Occipital lobe (tissue), 2 donors: ENCODE results near the gene NCOA3. TPM values are rescaled to one million over a fixed set of nuclear protein-coding genes. Genes with fewer than 3 reads are reported as not detected.
A peak's percentile ranks its signal among the peaks of the same experiment; 100 is the strongest.

Experiments
- DNase-seq: peaks from one replicate; lab custom pipeline; 2025; lab: John Stamatoyannopoulos, UW
- total RNA-seq: library from RNA; depleted of rRNA; stranded (reverse); fragments of >200 nt; gene quantifications from one replicate; pipeline ENCODE4 v1.2.3, GENCODE V29; 2014

Gene NCOA3
- total RNA-seq, 1 donor from 2014 or later = 53.2 TPM

DNA sequence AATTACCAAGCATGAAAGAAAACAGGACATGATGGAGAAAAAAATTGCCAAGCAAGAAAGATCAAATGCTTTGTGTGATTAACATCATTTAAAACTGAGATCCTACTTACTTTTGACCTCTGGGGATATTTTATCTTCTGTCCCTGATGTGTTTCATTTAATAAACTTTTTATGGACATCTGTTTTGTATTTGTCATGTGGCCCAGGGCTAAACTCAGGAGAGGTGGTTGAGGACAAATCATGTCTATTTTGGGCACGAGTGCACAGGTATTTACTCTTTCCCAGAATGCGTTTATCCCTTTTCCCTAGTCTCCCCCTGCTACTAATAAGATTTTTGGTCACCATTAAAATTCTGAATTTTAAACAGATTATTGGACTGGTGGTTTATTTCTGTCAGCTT, 128.2 kb downstream of the NCOA3 start:
- DNase-seq = no peak

DNA sequence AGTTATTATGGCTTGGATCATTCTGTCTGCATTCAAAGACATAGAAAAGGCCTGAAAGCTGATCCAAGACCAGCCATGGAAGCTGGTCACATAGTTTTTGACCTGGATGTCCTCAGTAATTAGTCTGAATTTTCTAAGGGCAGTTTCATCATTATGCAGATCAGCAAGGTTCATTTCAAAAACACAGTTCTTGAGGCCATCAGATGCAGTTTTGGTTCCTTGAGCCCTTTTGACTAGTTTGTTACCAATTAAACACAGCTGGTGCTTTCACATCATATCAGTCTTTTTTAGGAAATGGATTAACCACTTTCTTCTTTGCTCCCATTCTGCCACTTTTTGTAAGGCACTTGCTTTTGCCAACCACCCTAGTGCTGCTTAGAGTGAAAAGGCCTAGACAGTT, 129.4 kb downstream of the NCOA3 start:
- no peak for DNase-seq

DNA sequence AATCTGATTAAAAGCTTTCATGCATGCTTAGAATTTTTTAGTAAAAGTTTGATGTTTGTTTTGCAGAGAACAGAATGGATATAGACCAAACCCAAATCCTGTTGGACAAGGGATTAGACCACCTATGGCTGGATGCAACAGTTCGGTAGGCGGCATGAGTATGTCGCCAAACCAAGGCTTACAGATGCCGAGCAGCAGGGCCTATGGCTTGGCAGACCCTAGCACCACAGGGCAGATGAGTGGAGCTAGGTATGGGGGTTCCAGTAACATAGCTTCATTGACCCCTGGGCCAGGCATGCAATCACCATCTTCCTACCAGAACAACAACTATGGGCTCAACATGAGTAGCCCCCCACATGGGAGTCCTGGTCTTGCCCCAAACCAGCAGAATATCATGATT, 133.6 kb downstream of the NCOA3 start:
- DNase-seq = no peak

DNA sequence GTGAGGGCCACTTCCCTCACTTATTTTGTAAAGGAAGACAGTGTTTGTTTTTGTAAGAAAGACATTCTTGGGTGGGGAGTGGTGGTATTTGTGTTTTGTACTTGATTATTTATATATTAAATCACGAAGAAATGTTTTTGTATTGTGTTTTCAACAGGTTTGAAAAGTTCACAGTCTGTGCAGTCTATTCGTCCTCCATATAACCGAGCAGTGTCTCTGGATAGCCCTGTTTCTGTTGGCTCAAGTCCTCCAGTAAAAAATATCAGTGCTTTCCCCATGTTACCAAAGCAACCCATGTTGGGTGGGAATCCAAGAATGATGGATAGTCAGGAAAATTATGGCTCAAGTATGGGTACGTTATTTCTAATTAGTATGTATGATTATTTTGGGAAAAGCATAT, 137.2 kb downstream of the NCOA3 start:
- no peak for DNase-seq

DNA sequence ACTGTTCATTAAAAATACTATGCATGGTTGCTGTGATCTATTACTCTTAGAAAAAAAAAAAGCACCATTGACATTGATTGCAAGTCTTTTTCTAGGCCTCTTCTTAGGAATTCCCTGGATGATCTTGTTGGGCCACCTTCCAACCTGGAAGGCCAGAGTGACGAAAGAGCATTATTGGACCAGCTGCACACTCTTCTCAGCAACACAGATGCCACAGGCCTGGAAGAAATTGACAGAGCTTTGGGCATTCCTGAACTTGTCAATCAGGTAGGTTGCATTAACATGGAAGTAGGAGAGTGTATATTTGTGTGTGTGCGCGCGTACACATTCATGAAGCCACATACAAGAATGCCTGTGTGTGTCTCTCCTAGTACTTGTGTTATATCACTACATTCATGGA, 140.4 kb downstream of the NCOA3 start:
- no peak for DNase-seq

DNA sequence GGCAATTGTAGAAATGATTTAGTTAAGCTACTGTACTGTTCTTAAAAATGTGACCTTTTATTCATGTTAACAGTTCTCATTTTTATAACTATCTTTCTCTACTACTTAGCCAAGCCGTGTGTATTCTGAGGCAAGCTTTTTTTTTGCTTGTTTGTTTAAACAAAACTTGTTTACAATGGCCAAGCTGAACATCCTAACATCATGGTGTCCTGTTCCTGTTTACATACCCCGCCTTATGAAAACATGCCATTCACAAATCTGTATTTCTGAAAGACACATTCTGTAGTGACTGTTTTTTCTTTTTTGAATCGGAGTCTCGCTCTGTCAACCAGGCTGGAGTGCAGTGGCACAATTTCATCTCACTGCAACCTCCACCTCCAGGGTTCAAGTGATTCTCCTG, 140.9 kb downstream of the NCOA3 start:
- DNase-seq = no peak

DNA sequence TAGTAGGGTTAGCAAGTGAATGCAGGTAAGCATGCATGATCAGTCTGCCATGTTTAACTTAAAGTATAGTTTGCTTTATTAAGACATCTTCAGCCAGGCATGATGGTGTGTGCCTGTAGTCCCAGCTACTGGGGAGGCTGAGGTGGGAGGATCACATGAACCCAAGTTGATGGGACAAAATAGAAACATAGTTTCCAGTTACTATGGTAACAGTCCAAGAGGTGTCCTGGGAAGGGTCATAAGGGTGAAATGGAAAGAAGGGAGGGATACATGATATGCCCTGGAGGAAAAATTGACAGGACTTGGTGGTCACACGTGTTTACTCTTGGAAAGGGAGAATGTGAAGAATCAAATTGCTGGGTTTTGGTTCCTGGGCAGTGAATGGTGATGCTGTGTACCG, 143.9 kb downstream of the NCOA3 start:
- no peak for DNase-seq

DNA sequence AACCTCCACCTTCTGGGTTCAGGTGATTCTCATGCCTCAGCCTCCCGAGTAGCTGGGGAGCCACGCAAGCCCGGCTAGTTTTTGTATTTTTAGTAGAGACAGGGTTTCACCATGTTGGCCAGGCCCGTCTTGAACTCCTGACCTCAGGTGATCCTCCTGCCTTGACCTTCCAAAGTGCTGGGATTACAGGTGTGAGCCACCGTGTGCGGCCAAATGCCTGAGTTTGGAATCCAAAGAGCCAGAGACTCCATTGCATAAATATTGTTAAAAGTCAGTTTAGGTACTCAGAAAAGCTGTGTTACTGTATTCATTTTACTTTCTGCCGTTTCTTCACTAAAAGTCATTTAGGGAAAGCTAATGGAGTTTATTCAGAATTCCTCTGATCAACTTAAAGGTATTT, 146.3 kb downstream of the NCOA3 start:
- DNase-seq = no peak

DNA sequence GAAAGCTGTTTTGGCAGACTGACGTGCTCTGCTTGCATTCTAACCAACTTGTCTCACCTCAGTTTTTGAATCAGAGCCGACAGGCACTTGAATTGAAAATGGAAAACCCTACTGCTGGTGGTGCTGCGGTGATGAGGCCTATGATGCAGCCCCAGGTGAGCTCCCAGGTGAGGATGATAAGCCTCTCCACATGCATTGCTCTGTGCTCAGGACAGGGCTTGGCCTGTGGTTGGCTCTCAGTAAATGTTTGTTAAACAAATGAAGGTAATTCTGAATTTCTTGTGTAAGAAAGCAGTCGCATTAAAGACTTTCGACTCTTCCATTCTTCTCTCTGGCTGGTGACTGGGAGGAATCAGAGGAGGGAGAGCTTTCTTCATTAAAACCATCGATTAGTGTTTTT, 147.3 kb downstream of the NCOA3 start:
- no peak for DNase-seq

DNA sequence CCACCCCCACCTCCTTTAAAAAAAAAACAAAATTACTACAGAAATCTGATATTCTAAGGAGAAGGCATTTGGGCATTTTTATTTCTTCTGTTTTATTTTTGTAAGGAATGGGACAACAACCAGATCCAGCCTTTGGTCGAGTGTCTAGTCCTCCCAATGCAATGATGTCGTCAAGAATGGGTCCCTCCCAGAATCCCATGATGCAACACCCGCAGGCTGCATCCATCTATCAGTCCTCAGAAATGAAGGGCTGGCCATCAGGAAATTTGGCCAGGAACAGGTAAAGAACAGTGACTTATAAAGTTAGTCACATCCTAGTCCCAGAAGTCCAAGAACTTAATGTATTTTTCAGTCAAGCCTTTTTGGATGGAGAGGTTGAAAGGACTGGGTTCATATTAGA, 150.6 kb downstream of the NCOA3 start:
- DNase-seq = no peak

DNA sequence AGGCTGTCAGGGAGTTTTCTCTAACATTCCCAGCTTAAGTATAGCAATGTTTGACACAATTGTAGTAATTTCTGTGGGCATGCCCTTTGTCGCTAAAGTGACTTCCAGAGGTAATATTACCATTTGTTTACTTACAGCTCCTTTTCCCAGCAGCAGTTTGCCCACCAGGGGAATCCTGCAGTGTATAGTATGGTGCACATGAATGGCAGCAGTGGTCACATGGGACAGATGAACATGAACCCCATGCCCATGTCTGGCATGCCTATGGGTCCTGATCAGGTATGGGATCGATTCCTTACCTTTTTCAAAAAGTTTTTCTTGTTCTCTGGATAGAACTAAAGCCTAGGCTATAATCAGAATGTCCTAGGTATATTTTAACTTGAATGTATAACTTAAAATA, 151.1 kb downstream of the NCOA3 start:
- DNase-seq = no peak

DNA sequence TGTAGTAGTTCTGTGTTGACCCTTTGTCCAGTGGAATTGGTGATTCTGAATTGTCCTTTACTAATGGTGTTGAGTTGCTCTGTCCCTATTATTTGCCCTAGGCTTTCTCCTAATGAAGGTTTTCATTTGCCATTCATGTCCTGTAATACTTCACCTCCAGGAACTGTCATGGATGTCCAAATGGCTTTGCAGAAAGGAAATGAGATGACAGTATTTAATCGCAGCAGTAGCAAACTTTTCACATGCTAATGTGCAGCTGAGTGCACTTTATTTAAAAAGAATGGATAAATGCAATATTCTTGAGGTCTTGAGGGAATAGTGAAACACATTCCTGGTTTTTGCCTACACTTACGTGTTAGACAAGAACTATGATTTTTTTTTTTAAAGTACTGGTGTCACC, 152.2 kb downstream of the NCOA3 start:
- no peak for DNase-seq

DNA sequence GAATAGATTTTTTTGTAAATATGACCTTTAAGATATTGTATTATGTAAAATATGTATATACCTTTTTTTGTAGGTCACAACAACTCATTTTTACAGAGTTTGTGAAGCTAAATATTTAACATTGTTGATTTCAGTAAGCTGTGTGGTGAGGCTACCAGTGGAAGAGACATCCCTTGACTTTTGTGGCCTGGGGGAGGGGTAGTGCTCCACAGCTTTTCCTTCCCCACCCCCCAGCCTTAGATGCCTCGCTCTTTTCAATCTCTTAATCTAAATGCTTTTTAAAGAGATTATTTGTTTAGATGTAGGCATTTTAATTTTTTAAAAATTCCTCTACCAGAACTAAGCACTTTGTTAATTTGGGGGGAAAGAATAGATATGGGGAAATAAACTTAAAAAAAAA, 152.7 kb downstream of the NCOA3 start:
- DNase-seq = no peak

DNA sequence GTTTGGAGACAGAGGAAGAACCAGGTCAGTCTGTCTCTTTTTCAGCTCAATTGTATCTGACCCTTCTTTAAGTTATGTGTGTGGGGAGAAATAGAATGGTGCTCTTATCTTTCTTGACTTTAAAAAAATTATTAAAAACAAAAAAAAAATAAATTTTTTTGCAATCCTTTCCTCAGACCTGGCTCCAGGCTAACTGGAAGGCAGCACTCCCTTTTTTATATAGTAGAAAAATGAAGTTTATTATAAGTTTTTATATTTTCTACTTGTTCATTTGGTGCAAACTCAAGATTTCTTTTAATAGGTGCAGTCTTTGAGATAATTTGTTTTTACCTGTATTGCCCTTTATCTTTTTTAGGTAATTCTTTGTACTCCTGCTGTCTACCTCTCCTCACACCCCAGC, 153.9 kb downstream of the NCOA3 start:
- DNase-seq = no peak

DNA sequence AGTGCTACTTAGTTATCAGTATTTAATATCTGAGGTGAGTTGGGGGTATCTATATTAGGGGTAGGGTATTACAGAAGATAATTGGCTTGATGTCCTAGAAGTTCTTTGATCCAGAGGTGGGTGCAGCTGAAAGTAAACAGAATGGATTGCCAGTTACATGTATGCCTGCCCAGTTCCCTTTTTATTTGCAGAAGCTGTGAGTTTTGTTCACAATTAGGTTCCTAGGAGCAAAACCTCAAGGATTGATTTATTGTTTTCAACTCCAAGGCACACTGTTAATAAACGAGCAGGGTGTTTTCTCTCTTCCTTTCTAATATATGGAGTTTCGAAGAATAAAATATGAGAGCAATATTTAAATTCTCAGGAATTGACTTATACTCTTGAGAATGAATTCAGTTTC, 154.6 kb downstream of the NCOA3 start:
- DNase-seq = no peak

DNA sequence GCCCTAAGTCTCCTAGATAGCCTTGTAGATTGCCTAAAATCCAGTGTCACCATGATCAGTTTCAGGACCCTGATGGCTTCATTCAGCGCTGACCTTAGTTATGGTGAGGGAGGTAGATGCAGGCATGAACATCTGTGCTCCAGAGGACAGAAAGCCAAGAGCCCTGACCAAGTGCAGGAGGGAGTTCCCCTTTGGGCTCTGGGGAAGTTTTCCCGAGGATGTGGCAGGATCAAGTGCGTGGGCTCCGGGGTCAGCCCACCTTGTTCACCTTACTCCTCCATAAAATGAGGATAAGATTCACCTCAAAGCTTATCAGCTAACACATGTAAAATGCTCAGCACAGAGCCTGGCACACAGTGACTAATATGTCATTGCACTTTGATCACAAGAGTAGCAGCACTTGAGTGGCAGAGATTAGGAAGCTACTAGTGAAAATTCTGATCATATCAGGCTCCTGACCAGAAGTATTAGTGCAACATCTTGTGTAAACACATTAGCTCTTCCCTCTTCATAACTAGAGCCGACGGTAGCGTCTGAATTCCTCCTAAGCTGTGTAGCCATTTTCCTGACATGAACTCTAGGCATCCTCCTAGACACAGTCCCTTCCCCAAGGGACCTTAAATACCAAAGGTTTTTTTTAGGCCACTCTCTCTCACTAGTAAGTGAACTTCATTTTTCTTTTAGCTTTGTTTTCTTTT, 158.4 kb downstream of the NCOA3 start:
- DNase-seq = no peak

DNA sequence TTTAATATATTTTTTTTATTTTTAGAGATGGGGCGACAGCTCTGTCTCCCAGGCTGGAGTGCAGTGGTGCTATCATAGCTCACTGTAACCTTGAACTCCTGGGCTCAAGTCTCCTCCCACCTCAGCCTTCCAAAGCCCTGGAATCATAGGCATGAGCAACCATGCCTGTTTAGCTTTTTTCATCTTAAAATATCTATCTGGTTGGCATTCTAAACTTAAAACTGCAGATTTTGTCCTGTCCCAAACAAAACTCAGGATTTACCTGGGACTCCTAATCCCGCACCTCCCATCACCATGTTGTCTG, 158.9 kb downstream of the NCOA3 start:
- no peak for DNase-seq

DNA sequence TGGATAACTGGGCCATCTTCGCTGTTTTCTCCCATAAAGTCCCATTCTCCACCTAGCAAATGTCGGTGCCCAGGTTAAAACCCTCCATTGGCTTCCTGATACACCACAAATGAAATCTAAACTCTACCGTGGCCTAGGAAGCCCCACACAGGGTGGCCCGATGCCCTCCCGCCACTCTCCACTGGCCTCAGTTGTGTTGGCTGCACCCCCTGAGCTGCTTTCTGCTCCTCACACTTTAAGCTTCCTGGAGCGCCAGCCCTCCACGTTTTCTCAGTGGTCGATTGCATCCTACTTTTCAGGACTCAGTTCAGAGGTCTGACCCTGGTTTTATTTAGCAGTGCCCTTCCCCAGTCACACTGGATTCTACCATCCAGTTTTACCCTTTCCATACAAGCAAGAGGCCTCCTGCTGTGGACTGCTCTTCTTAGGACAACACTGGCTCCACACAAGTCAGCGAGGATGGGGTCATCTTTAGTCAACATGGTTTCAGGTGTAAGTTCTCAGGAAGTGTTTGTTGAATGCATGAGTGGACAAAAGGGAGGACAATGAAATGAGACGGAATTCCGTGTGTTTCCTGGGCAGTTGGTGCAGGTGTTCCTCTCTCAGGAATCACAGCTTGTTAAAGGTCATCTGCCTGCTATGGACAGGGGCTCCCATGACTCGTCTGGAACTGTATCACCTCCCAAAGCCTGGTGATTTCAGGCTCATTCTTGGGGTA, 159.5 kb downstream of the NCOA3 start:
- DNase-seq = no peak

DNA sequence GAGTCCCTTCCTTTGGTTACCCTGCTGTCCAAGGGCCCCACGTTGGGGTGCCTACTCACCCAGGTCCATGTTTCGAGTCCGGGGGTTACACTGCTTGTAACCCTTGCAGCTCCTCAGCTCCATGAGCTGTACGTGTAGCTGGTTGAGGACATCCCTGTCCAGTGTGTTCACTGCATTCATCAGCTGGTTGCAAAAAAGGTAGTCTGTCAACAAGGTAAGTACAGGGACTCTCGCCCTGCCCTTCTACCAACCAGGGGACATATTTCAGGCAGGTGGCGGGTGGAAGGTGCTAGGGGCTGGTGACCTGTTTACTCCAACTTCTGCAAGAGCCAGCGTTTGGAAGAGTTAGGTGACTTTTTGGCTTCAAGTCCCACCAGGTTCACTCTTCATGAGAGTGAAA, 160.0 kb downstream of the NCOA3 start:
- no peak for DNase-seq

DNA sequence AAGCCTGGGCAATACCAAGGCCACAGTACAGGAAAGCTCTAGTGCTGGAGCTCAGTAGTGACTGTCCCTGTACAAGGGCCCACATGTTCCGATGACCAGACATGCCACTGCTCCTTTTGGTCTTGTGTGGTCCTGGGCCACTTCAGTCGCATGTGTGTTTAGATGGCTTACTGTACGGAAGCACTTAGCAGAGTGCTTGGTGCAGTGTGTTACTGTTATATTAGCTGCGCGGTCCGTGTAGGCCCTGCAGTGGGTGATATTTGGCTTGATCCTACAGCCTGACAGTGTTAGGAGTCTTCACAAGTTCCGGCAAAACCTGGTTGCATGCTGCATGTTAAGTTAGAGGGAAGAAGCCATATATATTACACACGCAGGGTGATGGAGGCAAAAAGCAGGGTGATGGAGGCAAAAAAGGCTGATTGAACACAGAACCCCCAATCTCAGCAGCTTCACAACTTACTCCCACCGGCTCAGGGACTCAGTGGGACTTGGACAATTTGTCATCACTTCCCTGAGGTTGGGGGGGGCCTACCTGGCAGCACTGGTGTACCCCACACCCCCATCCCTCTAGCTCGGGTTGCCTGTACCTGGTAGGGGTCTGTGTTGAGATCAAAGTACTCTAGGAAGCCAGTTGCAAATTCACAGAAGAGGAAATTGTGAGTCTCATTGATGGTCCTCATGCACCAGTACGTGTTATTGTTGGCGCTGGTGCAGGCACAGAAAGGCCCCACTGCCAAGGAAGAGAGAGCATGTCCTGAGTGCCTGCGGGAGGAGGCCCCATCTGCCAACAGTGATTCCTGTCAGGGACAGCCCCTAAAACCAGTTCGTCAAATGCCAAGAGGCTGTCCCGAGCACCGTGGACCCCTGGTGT, 161.0 kb downstream of the NCOA3 start:
- no peak for DNase-seq

DNA sequence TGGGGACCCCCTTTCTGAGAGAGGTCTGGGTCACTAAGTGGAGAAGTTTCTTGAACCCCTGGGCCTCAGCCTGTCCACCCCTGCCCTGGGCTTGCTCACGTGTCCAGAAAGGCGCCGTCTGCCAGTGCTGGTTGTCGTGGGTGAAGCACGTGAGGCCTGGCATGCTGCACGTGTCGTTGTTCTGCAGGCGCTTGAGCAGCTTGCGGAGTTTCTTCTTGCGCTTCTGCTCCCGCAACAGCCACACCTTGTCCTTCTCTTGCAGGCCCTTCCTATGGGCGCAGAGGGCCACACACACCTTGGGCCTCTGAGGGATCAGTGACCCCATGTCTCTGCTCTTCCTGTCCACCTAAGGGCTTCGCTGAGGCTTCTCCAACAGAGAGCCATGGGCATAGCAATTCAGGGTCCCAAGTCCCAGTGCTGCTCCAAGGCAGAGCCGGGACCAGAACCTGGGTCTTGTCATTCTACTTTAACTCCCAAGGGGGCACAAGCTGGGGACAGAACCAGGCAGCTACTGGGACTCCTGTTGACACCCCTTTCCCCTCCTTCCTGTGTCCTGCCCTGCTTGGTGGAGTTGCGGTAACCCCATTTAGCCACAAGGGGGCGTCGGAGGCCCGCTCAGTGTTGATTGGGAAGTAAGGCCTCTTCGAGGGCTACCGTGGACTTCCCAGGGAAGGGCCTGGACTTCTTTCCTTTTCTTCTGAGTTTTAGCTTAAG, 161.8 kb downstream of the NCOA3 start:
- peak; percentile 67 for DNase-seq

DNA sequence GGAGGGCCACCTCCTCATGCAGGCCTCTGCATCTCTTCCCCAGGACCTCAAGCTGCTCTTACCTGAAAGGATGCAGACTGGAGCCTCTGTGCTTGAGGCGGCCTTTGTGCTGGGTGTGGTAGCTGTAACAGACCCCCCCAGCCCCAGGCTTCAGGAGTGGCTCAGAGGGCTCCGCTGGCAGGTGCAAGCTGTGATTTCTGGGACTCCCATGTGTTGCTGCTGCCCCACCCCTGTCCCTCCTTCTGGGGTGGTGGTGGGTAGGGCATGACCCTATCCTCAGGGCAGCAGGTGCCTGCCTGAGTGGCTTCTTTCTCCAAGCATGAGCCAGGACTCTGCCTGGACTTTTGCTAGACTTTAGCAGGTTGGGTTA, 162.4 kb downstream of the NCOA3 start:
- DNase-seq = no peak
